ENCODE data around the gene NMNAT3.

The NMNAT3 gene

GRCh38 chr3:139710212-139710611, 32.4 kb upstream of the NMNAT3 start:
- CTCF ChIA-PET: no interaction called here
- POLR2A ChIA-PET (ENCODE audit: low non-redundant PET): no interaction called here
- TF ChIP-seq CTCF (conservative IDR thresholded peaks at IDR 0.05; ENCODE audit: low read depth): no peak

GRCh38 chr3:139705631-139706030, 27.9 kb upstream of the NMNAT3 start:
- H3K27ac ChIP-seq: no peak overlapping the region
- POLR2A ChIA-PET (ENCODE audit: low non-redundant PET): no interaction called here
- CTCF ChIA-PET: interaction anchor here (0.7 to 1.2 kb wide), 2 partner anchors 35 to 782 kb away, joined by 3 to 4 read pairs; no protein-coding TSS in a partner anchor
- TF ChIP-seq CTCF (conservative IDR thresholded peaks at IDR 0.05; ENCODE audit: low read depth): no peak
- DNase-seq (ENCODE audit: low spot score): no peak

More at GRCh38 chr3:139710212-139710611, 32.4 kb upstream of the NMNAT3 start:
- DNase-seq (ENCODE audit: low spot score): no peak
- H3K27ac ChIP-seq: no peak overlapping the region

- POLR2A ChIA-PET (ENCODE audit: low non-redundant PET): no interaction called here
- DNase-seq (ENCODE audit: low spot score): no peak
- CTCF ChIA-PET: no interaction called here
- no peak overlapping the region for H3K27ac ChIP-seq
- no peak for TF ChIP-seq CTCF (conservative IDR thresholded peaks at IDR 0.05; ENCODE audit: low read depth)
Measured at GRCh38 chr3:139696314-139696604, 18.5 kb upstream of the NMNAT3 start.

- no peak for TF ChIP-seq CTCF (conservative IDR thresholded peaks at IDR 0.05; ENCODE audit: low read depth)
- POLR2A ChIA-PET (ENCODE audit: low non-redundant PET): no interaction called here
- CTCF ChIA-PET: no interaction called here
- DNase-seq (ENCODE audit: low spot score): no peak
- H3K27ac ChIP-seq: no peak overlapping the region
Measured at GRCh38 chr3:139695426-139696313, 17.9 kb upstream of the NMNAT3 start.

DNA sequence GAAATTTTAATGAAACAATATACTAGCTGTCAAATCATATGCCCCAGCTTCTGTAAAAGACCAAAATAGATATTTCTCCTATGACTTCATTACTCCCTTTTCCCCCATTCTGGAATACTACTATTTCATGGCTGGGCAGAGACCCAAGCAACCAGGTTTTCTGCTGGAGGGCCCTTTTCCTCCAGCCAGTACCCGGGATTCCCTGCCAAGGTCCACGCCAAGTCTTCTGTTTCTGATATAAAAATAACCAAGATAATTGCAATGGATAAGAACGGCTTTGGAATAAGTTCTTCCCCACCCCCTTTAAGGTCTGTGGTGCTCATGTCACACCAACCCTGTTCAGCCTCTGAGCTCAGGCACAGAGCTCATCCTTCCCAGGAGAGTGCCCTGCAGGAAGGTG, 17.2 kb upstream of the NMNAT3 start:
- TF ChIP-seq CTCF (conservative IDR thresholded peaks at IDR 0.05; ENCODE audit: low read depth): no peak
- CTCF ChIA-PET: interaction anchor here (0.6 to 0.7 kb wide), 2 partner anchors 73 to 808 kb away, joined by 3 to 5 read pairs; no protein-coding TSS in a partner anchor
- H3K27ac ChIP-seq: no peak overlapping the region
- no peak for DNase-seq (ENCODE audit: low spot score)
- POLR2A ChIA-PET (ENCODE audit: low non-redundant PET): no interaction called here

DNA sequence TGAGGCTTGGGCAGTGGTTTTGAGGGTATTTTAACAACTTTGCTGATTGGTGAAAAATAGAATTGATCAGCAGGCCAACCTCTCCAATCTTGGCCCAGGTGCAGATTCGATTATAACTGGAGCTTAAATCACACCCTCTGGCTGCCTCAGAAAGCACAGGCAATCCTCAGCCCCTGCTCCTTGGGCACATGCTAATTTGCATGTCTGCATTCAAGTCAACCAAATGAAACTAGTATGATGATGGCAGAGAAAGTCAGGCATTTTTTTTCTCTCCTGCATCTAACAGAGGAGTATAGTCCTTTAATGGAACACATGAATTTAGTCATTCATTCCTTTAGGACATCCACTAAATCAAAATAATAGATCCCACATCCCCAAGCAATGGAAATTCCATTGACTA, 16.8 kb upstream of the NMNAT3 start:
- H3K27ac ChIP-seq: no peak overlapping the region
- DNase-seq (ENCODE audit: low spot score): no peak
- ChIA-PET POLR2A (ENCODE audit: low non-redundant PET) (no interaction called here), CTCF (interaction anchor here (0.6 to 0.7 kb wide), 2 partner anchors 74 to 808 kb away, joined by 3 to 5 read pairs; no protein-coding TSS in a partner anchor)
- no peak for TF ChIP-seq CTCF (conservative IDR thresholded peaks at IDR 0.05; ENCODE audit: low read depth)

Measured in RWPE1 (cell line).